ENCODE data around the gene SLC2A11.

The SLC2A11 gene

DNA sequence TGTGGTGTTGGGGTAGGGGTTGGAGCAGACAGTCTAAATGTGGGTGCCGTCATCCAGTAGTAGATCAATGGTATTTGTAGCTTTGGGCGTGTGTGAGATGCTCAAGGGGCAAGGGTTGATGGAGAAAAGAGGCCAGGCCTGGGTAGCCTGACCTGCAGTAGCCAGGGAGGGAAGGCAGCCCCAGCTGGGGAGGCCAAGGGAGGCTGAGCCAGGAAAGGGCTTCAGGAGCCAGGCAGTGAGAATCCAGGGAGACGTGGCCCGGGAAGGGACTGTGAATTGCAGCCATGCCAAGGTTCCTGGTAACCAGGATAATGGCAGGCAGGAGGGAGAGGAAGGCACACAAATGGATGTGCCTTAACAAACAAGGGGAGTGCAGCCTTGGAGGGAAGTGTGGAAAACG lies 16.4 kb upstream of the SLC2A11 start:
- DNase-seq (ENCODE audit: low read depth), result no peak
- peaks cover 6% of the 10 kb centered on the region for H3K4me1 ChIP-seq (ENCODE audit: control insufficient read depth, insufficient read depth, low read length)
- H3K27me3 ChIP-seq (replicated peaks; ENCODE audit: control insufficient read depth, insufficient read depth, low read length), result no peaks in the 10 kb centered on the region
- no peak overlapping the region for H3K9ac ChIP-seq (ENCODE audit: low read length)
- H3K9me3 ChIP-seq (ENCODE audit: control insufficient read depth, low read length), result no peaks in the 10 kb centered on the region
- no peak overlapping the region for H3K4me3 ChIP-seq (ENCODE audit: low read length)
- H3K36me3 ChIP-seq (ENCODE audit: control insufficient read depth, insufficient read depth, low read length, severe bottlenecking), result peaks cover under 1% of the 10 kb centered on the region

DNA sequence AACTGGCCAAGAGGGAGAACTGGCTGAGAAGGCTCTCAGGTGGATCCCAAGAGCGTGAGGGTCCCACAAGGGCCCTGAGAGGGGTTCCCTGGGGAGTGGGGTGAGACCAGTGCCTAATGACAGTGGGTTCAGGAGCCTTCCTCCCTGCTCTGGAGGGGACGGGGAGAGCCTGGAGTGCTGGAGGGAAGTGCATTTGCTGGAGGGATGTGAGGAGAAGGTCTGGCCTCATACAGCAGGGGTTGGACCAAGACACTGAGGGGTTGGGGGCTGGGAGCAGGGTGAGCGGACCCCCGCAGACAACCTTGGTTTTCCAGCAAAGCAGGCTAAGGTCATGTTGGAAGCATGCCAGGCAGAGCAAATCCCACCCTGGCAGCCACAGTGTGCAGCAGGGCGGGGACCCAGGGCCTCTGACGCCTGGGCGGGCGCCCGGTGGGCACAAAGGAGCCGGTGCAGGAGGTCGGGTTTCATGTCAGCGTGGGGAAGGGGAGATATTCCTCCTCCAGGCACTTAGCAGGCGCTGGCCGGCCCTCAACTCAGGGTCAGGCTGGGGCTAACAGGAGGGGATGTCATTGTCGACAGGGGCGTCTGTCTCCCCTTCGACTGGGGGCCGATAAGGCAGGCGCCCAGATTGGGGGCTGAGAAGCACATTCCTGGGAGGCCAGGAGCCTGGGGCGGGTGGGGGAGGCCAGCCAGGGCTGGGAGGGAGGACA lies 15.8 kb upstream of the SLC2A11 start:
- no peak for DNase-seq (ENCODE audit: low read depth)
- H3K36me3 ChIP-seq (ENCODE audit: control insufficient read depth, insufficient read depth, low read length, severe bottlenecking), result no peaks in the 10 kb centered on the region
- H3K9ac ChIP-seq (ENCODE audit: low read length), result no peak overlapping the region
- peaks cover 12% of the 10 kb centered on the region for H3K4me1 ChIP-seq (ENCODE audit: control insufficient read depth, insufficient read depth, low read length)
- no peaks in the 10 kb centered on the region for H3K9me3 ChIP-seq (ENCODE audit: control insufficient read depth, low read length)
- H3K4me3 ChIP-seq (ENCODE audit: low read length), result no peak overlapping the region
- no peaks in the 10 kb centered on the region for H3K27me3 ChIP-seq (replicated peaks; ENCODE audit: control insufficient read depth, insufficient read depth, low read length)

DNA sequence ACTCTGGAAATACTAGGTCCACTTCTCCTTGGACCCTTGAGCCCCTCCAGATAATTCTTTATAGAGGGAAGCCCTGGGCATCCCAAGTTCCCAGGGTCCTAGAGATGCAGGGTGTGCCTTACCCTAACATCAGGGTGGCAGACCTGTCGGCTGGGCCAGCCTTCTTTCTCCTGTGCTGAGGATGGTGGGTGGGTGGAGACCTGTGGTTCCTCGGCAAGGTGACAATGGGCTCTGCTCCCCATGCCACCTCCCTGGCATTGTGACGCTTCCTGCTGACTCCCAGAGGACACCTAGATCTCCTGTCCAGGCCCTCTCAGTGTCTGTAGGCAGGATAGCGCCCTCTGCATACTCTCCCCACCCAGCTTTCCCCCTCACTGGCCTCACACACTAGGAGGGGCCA lies 15.1 kb upstream of the SLC2A11 start:
- Histone ChIP-seq H3K4me3 (ENCODE audit: low read length) (no peak overlapping the region), H3K27me3 (replicated peaks; ENCODE audit: control insufficient read depth, insufficient read depth, low read length) (no peaks in the 10 kb centered on the region), H3K9ac (ENCODE audit: low read length) (no peak overlapping the region), H3K9me3 (ENCODE audit: control insufficient read depth, low read length) (no peaks in the 10 kb centered on the region), H3K4me1 (ENCODE audit: control insufficient read depth, insufficient read depth, low read length) (peaks cover 13% of the 10 kb centered on the region), H3K36me3 (ENCODE audit: control insufficient read depth, insufficient read depth, low read length, severe bottlenecking) (no peaks in the 10 kb centered on the region)
- no peak for DNase-seq (ENCODE audit: low read depth)

DNA sequence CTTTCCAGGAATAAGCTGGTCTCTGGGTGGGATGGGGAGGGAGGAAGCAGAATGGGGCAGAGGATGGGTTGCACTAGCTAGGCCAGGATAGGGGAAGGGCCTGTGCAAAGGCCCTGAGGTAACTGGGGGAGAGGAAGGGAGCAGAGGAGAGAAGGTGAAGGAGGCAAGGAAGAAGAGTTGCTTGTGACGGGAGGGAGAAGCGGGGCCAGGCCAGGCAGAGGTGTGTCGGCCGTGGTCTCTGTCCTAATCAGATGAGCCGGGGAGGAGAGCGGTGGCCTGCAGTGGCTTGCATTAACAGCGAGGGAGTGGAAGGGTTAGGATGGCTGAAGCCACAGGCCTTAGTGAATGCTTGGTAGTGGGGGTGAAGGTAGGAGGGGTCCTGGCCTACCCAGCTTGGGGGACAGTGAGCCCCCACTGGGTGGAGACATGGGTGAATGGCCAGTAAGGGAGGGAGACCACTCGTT lies 12.9 kb upstream of the SLC2A11 start:
- H3K27me3 ChIP-seq (replicated peaks; ENCODE audit: control insufficient read depth, insufficient read depth, low read length), result peaks cover 5% of the 10 kb centered on the region
- H3K4me3 ChIP-seq (ENCODE audit: low read length), result no peak overlapping the region
- DNase-seq (ENCODE audit: low read depth), result no peak
- no peak overlapping the region for H3K9ac ChIP-seq (ENCODE audit: low read length)
- no peaks in the 10 kb centered on the region for H3K9me3 ChIP-seq (ENCODE audit: control insufficient read depth, low read length)
- no peaks in the 10 kb centered on the region for H3K36me3 ChIP-seq (ENCODE audit: control insufficient read depth, insufficient read depth, low read length, severe bottlenecking)
- peaks cover 8% of the 10 kb centered on the region for H3K4me1 ChIP-seq (ENCODE audit: control insufficient read depth, insufficient read depth, low read length)

DNA sequence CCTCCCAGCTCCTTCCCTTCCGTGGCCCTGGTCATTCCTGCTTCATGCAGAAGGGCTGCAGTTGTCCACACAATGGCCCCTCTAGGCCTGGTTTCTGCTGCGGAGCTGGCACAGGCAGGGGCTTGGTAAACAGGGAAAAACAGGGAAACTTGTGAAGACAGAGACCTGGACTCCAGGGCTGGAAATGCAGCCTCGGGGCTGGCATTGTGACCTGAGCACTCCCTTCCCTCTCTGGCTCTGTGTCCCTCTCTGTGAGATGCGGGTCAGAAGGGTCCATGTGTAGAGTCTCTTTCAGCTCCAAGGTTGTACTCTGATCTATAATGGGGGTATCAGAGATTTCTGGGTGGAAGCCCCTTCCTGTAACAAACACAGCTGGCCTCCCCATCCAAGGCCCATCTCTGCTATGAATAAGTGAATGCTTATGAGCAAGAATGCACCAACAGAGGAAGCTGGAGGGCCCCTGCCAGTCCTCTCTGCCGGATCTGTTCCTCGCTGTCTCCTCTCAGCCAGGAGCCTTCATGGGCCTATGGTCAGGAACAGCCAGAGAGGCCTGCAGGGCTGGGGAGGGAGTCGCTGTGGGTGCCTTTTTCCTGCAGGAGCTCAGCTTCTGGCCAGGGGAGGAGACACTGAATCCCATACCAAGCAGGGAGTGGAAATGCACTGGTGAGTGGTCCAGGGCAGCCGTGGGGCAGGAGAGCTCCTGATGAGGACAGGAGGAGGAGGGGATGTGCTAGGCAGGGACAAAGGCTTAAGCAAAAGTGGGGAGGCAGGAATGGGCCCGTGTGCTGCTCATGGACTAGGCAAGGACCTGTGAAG lies 12.2 kb upstream of the SLC2A11 start:
- no peak overlapping the region for H3K4me3 ChIP-seq (ENCODE audit: low read length)
- H3K9me3 ChIP-seq (ENCODE audit: control insufficient read depth, low read length), result no peaks in the 10 kb centered on the region
- peaks cover 10% of the 10 kb centered on the region for H3K27me3 ChIP-seq (replicated peaks; ENCODE audit: control insufficient read depth, insufficient read depth, low read length)
- H3K9ac ChIP-seq (ENCODE audit: low read length), result no peak overlapping the region
- H3K36me3 ChIP-seq (ENCODE audit: control insufficient read depth, insufficient read depth, low read length, severe bottlenecking), result no peaks in the 10 kb centered on the region
- DNase-seq (ENCODE audit: low read depth), result no peak
- H3K4me1 ChIP-seq (ENCODE audit: control insufficient read depth, insufficient read depth, low read length), result peaks cover 8% of the 10 kb centered on the region

DNA sequence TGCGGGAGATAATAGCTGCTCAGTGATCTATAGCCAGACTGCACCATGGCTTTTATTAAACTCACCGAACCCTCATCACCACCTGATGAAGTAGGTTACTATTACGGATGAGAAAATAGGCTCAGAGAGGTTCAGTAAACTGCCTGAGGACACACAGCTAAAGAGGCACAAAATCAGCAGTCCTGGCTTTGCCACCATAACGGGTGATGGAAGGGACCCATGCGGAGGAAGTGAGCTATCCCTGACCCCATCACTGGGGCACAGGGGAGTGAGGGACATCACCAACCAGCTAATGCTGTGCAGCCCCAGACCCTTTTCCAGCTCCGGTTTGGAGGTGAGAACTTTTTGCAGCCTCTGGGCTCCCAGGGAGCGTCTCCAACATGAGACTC lies 11.6 kb upstream of the SLC2A11 start:
- Histone ChIP-seq H3K9ac (ENCODE audit: low read length) (no peak overlapping the region), H3K4me1 (ENCODE audit: control insufficient read depth, insufficient read depth, low read length) (peaks cover 8% of the 10 kb centered on the region), H3K9me3 (ENCODE audit: control insufficient read depth, low read length) (no peaks in the 10 kb centered on the region), H3K27me3 (replicated peaks; ENCODE audit: control insufficient read depth, insufficient read depth, low read length) (peaks cover 12% of the 10 kb centered on the region), H3K4me3 (ENCODE audit: low read length) (no peak overlapping the region), H3K36me3 (ENCODE audit: control insufficient read depth, insufficient read depth, low read length, severe bottlenecking) (no peaks in the 10 kb centered on the region)
- no peak for DNase-seq (ENCODE audit: low read depth)

DNA sequence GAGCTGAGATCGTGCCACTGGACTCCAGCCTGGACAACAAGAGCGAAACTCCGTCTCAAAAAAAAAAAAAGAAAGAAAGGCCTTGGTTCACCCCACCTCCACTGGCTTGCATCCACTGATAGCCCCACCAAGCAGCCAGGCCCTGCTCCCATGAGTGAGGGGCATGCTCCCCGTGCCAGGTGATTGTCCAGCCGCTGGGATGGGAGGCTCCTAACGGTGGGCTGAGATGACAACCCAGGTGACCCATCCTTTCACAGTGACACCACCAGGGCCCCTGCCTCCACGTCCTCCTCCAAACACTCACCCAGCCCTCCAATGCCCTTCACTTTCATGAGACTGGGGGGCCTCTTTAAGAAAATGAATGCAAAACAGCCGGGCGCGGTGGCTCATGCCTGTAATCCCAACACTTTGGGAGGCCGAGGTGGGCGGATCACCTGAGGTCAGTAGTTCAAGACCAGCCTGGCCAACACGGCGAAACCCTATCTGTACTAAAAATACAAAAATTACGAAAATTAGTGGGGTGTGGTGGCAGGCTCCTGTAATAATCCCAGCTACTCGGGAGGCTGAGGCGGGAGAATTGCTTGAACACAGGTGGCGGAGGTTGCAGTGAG lies 10.3 kb upstream of the SLC2A11 start:
- H3K27me3 ChIP-seq (replicated peaks; ENCODE audit: control insufficient read depth, insufficient read depth, low read length), result peaks cover 12% of the 10 kb centered on the region
- no peaks in the 10 kb centered on the region for H3K9me3 ChIP-seq (ENCODE audit: control insufficient read depth, low read length)
- no peak overlapping the region for H3K4me3 ChIP-seq (ENCODE audit: low read length)
- DNase-seq (ENCODE audit: low read depth), result no peak
- H3K36me3 ChIP-seq (ENCODE audit: control insufficient read depth, insufficient read depth, low read length, severe bottlenecking), result no peaks in the 10 kb centered on the region
- H3K9ac ChIP-seq (ENCODE audit: low read length), result no peak overlapping the region
- H3K4me1 ChIP-seq (ENCODE audit: control insufficient read depth, insufficient read depth, low read length), result peaks cover 8% of the 10 kb centered on the region

DNA sequence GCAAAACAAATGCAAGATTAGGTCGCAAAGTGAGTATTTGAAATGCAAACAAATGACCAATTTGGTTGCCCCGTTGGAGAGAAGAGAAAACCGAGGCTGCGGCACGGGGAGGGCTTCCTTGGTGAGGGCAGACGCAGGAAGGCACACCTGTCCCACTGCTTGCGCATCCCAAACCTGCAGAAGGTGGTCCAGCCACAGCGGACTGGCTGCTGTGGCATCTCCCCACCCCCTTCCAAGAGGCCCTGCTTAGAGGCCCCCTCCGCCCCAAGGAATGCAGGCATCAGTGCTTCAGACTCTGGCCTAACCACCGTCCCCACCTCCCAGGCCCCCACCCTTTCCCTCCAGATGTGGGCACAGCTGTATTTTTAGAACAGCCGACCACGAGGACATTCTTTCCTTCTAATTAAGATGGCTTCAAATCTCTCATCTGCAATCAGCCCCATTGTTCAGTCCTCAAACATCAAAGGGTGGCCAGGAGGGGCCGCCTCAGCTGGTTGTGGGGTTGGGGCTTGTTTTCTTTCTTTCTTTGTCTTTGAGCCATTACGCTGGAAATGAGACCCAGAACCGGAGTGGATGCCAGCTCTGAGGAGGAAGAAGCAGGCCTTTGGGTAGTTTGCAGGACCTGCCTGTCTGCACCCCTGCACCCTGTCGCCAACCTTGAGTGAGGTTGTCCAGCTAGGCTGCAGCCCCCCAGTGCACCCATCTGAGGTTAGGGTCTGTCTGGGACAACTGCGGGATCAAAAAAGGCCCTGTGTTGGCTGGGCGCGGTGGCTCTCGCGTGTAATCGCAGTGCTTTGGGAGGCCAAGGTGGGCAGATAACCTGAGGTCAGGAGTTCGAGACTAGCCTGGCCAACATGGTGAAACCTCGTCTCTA lies 9.4 kb upstream of the SLC2A11 start:
- Histone ChIP-seq H3K4me1 (ENCODE audit: control insufficient read depth, insufficient read depth, low read length) (peaks cover 8% of the 10 kb centered on the region), H3K9me3 (ENCODE audit: control insufficient read depth, low read length) (no peaks in the 10 kb centered on the region), H3K36me3 (ENCODE audit: control insufficient read depth, insufficient read depth, low read length, severe bottlenecking) (no peaks in the 10 kb centered on the region), H3K9ac (ENCODE audit: low read length) (no peak overlapping the region), H3K4me3 (ENCODE audit: low read length) (no peak overlapping the region), H3K27me3 (replicated peaks; ENCODE audit: control insufficient read depth, insufficient read depth, low read length) (peaks cover 12% of the 10 kb centered on the region)
- no peak for DNase-seq (ENCODE audit: low read depth)

DNA sequence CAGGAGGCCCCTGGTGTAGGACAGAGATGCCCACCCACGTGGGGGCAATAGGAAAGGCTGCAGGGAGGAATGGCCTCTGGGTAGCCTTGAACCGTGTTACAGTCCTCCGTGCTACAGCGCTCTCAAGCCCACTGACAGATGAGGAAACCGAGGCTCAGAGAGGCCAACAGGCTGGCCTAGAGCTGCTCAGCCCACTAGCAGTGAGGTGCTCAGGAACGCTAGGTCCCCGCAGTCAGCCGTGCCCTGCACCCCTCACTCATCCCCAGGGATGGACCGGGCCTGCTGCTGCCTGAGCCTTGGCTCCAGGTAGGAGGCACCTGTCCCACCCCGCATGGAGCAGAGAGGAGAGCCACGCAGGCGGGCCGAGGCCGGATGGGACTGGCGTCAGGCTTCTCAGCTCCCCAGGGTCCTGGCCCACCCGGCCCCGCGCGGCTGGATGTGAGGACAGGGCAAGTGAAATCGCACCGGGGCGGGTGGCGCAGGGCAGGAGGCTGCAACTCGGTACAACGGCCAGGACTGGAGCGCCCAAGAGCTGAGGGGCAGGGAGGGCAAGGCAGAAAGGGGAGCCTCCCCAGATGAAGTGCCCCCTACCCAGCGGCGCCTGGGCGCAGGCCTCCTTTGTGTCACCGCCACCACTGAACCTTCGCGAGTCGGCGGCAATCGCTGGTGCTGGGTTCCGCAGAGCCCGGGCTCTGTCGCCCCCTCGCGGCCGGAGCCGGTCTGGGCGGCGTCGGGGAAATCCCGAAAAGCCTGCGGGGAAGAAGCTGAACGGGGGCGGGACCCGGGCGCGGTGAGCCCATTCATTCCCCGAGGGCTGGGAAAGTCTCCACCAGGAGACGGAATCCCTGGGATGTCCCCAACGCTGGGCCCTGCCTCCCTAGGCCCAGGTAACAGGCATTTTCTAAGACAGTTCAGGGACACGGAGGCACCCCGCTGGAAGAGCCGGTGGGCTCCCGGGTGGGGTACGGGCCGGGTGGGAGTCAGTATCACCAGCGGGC lies 8.4 kb upstream of the SLC2A11 start:
- Histone ChIP-seq H3K27me3 (replicated peaks; ENCODE audit: control insufficient read depth, insufficient read depth, low read length) (peaks cover 12% of the 10 kb centered on the region), H3K9me3 (ENCODE audit: control insufficient read depth, low read length) (no peaks in the 10 kb centered on the region), H3K36me3 (ENCODE audit: control insufficient read depth, insufficient read depth, low read length, severe bottlenecking) (no peaks in the 10 kb centered on the region), H3K4me1 (ENCODE audit: control insufficient read depth, insufficient read depth, low read length) (peaks cover 8% of the 10 kb centered on the region), H3K9ac (ENCODE audit: low read length) (no peak overlapping the region), H3K4me3 (ENCODE audit: low read length) (no peak overlapping the region)
- peak; percentile 91 for DNase-seq (ENCODE audit: low read depth)

DNA sequence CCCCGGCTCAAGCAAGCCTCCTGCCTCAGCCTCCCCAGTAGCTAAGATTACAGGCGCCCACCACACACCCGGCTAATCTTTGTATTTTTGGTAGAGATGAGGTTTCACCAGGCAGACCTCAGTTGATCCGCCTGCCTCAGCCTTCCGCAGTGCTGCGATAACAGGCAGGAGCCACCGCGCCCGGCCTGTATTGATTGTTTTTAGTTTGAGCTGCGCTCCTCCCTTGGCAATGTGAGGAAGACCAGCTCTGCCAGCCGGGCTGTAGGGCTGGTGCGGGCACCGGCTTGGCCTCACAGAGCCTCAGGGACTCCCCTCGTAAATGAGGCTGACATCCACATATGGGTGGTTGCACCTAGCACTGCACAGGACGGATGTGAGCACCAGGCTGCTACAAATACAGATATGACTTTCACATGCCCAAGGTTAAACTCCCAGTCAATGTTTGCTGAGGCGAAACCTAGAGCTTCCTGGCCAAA lies 7.5 kb upstream of the SLC2A11 start:
- DNase-seq (ENCODE audit: low read depth), result no peak
- no peak overlapping the region for H3K4me3 ChIP-seq (ENCODE audit: low read length)
- no peaks in the 10 kb centered on the region for H3K9me3 ChIP-seq (ENCODE audit: control insufficient read depth, low read length)
- H3K27me3 ChIP-seq (replicated peaks; ENCODE audit: control insufficient read depth, insufficient read depth, low read length), result peaks cover 12% of the 10 kb centered on the region
- H3K4me1 ChIP-seq (ENCODE audit: control insufficient read depth, insufficient read depth, low read length), result peaks cover 8% of the 10 kb centered on the region
- H3K36me3 ChIP-seq (ENCODE audit: control insufficient read depth, insufficient read depth, low read length, severe bottlenecking), result no peaks in the 10 kb centered on the region
- no peak overlapping the region for H3K9ac ChIP-seq (ENCODE audit: low read length)
